Stimulated activated CD4-positive, alpha-beta T cell treated with anti-CD3 and anti-CD28 coated beads, Interleukin-1b, Interleukin-23, amount 100 ng/mL, for 48 hours (primary cell): ENCODE results near the gene SLC25A12.
"Not testable (repeated sequence)": the region's sequence is repeated elsewhere in the genome, so short reads cannot be mapped to it uniquely, and the experiment has no call there.

ENCODE experiments used
- DNase-seq: peaks from one replicate; pipeline ENCODE4 v3.0.0-alpha.2; 2020

SLC25A12 gene

GRCh38 chr2:171893824-171894611 lies at the start of gene SLC25A12:
SLC25A12 (minus strand) TSS chr2:171894244; CDS start chr2:171894214, 30 bp downstream.
- DNase-seq = peak; percentile 75

GRCh38 chr2:171941316-171941699 lies 47.3 kb upstream of the SLC25A12 start:
- DNase-seq = no peak

GRCh38 chr2:171939743-171940071 lies 45.7 kb upstream of the SLC25A12 start:
- no peak for DNase-seq

- no peak for DNase-seq
Measured at GRCh38 chr2:171939058-171939742, 45.2 kb upstream of the SLC25A12 start.

GRCh38 chr2:171930385-171930784 lies 36.3 kb upstream of the SLC25A12 start:
- no peak for DNase-seq

- no peak for DNase-seq
Measured at GRCh38 chr2:171924170-171924942, 30.3 kb upstream of the SLC25A12 start.

GRCh38 chr2:171923206-171923605 lies 29.2 kb upstream of the SLC25A12 start:
- no peak for DNase-seq

- DNase-seq = peak; percentile 98
Measured at GRCh38 chr2:171922230-171923022, 28.4 kb upstream of the SLC25A12 start, which contains the start of gene HAT1. HAT1 (plus strand) TSS chr2:171922461; CDS start chr2:171922501, 40 bp downstream.

GRCh38 chr2:171921970-171922229 lies 27.9 kb upstream of the SLC25A12 start:
- DNase-seq = no peak

GRCh38 chr2:171919453-171919852 lies 25.4 kb upstream of the SLC25A12 start:
- no peak for DNase-seq

GRCh38 chr2:171913517-171913916 lies 19.5 kb upstream of the SLC25A12 start:
- no peak for DNase-seq

GRCh38 chr2:171910494-171910893 lies 16.4 kb upstream of the SLC25A12 start:
- DNase-seq = no peak

GRCh38 chr2:171909266-171909665 lies 15.2 kb upstream of the SLC25A12 start:
- DNase-seq = no peak

- no peak for DNase-seq
Measured at GRCh38 chr2:171908235-171908634, 14.2 kb upstream of the SLC25A12 start.

- DNase-seq = no peak
Measured at GRCh38 chr2:171902840-171903420, 8.9 kb upstream of the SLC25A12 start.

GRCh38 chr2:171899623-171900282 lies 5.7 kb upstream of the SLC25A12 start:
- not testable (repeated sequence) for DNase-seq

- DNase-seq = no peak
Measured at GRCh38 chr2:171895786-171896185, 1.7 kb upstream of the SLC25A12 start.

GRCh38 chr2:171894612-171894947 lies 536 bp upstream of the SLC25A12 start:
- DNase-seq = no peak

- no peak for DNase-seq
Measured at GRCh38 chr2:171893196-171893823, 734 bp downstream of the SLC25A12 start.

- DNase-seq = no peak
Measured at GRCh38 chr2:171889808-171890207, 4.2 kb downstream of the SLC25A12 start.

- no peak for DNase-seq
Measured at GRCh38 chr2:171889333-171889732, 4.7 kb downstream of the SLC25A12 start.
